IPS-NIHi7 (cell line): ENCODE data around the gene NACC2.

Experiments
- DNase-seq: peaks from one replicate; pipeline ENCODE4 v3.0.0; 2012; ENCODE audit warnings: mixed read lengths; ENCODE audit errors: extremely low spot score

The NACC2 gene

DNA sequence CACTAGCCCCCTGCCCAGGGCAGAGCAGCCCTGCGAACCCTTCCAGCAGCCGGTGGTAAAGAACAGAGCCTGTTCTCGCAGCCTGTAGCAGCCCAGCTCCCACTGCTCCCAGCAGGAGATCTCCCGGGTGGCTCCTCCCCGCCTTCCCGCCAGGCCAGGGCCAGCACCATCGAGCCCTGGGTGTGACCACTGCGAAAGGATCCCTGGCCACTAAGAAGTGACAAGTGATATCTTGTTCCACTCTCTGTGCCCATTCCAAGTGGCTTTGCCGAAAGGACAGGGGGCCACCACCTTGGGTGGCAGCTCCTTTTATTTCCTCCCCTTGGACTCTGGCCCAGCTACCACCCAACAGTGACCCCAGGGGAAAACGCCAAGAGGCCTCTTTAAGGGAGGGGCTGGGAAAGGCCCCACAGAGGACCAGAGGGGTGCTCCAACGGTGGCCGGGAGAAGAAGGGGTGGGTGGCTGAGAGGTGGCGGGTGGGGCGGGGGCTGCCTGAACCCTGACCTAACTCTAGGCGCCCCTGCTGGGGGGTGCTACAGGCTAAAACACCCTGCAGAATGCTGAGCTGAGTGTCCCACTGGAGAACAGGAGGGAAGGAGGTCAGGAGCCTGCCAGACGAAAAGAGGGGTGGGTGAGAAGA lies 1.6 kb downstream of the NACC2 start:
- no peak for DNase-seq

DNA sequence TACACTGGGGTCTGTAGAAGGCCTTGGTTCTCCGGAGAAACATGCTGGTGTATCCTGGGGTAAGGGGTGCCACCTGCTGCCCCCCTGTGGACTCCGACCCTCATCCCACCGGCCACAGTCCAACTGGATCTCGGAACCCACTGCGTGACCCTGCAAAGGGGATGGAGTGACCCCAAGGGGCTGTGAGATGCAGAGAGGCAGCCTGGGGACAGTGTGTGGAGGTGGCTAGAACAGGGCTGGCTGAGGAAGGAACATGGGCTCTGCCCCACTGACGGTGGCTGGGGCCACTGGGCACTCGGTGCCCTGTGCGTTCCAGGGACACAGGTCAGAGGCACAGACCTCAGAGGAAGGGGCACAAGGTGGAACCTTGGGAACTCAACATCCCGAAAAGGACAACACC lies 2.3 kb downstream of the NACC2 start:
- DNase-seq: no peak

DNA sequence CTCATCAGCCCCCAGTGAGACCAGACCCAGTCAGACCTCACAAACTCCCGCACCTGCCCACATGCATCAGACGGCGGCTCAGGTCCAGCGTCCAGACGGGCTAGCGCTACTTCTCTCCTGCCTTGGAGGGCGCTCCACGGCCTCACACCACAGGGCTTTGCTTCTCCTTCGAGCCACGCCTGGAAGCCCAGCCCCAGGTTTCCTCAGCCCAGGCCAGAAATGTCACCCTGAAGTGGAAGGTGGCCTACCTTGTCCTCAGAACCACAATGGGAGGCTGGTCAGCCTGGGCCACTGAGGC lies 2.8 kb downstream of the NACC2 start:
- no peak for DNase-seq

DNA sequence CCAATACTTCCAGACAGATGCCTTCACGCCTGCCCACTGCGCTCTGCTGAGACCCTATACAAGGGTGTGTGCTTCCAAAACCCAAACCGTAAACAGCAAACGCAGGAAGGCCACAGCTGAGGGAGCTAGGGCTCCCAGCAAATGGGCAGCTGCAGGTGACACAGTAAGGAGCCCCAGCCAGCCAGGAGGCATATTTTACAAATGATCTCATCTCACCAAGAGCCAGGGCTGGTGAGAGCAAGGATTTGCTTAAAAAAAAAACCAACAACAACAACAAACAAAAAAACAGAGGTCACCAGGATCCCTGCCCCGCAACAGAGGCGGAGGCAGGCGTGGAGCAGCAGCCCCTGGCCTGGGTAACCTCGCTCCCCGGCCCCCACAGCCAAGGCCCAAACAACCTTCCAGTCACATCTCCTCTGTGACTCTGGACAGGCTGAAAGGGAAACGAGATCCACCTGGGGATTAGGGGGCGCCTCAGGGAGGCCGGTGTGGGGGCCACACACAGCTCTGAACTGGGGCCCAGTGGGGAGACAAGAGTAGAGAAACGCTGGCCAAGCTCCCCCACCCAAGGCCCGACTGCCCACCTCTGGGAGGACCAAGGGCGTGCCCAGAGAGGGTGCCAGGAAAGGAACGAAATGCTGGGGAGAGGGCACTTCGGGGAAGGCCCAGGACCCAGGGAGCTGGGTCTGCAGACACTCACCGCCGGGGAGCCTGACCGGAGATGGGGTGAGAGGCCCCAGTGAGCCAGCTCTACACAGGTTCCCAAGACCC lies 3.3 kb downstream of the NACC2 start:
- DNase-seq: no peak

DNA sequence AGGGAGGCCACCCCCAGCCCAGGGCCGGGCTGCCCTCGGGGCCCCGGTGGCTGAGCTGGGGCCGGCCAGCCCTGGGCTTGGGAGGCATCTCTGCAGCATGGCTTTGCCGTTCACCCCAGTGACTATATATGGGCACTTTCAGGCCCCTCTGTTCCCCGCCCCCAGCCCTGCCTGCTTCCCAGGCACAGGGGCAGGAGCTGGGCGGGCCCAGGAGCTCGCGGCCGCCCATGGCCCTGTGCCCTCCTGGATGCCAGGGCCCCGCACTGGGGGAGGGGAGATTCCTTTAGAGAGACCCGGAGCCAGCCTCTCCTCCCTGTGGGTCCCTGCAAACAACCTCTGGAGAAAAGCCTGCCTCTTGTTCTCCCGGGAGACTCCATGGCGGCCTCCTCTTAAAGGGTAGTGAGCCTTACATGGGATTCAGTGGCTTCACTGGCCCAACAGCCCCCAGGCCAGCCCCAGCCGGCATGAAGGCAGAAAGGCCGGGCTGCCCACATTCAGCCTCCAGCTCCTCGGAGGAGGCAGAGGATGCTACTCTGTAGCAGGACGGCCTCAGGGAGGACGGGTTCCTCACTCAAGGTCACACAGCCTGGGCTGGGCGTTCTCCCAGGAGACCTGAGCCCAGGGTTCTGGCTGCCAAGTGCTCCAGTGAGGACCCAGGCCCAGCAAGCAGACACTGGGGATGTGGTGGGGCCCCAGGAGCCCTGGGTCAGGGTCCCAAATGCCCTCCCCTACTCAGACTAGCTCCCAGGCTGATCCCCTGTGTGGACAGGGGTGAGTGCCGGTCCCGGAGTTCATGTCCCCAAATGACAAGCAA lies 4.1 kb downstream of the NACC2 start:
- DNase-seq: no peak

DNA sequence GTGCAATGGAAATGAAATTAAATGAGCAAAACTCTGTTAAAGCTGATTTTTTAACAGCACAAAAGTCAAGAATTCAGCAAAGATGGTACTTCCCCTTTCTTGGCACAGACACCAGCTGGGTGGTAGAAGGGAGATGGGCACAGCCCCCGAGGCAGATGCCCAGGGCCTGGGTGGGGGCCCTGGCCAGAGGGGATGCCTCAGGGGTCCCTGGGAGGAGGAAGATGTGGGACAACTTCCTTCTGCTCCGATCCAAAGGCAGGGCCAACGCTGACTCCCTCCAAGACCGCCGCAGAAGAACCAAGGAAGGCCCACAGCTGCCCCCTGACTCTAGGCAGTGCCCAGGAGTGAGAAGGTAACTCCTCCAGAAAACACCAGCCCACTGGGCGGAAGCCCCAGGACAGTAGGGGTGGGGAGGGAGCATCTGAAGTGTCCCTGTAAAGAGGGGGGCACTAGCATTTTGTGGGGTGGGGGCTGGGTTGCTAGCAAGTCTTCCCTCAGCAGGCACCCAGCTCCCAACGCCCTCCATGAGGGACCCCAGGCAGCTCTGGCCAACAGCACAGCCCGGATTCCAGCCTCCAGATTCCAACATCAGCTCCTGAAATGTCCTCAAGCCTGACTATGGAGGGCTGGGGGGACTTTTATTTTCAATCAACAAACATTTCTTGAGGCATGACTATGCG lies 4.9 kb downstream of the NACC2 start:
- DNase-seq: no peak

DNA sequence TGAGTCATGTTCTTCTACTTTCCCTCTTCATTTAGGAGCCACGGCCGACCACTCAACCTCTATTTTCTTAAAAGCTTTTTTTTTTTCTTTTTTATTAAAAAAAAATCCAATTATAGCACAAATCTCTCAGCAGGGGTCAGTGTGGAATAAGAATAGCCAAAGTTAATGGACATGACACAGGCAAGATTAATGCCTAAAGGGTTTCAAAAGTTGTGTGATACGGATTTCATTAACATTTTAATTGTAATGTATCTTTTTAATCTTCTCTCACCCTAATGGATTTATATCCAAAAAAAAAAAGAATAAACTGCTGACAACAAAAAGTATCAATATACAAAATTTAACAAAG lies 5.4 kb downstream of the NACC2 start:
- no peak for DNase-seq

DNA sequence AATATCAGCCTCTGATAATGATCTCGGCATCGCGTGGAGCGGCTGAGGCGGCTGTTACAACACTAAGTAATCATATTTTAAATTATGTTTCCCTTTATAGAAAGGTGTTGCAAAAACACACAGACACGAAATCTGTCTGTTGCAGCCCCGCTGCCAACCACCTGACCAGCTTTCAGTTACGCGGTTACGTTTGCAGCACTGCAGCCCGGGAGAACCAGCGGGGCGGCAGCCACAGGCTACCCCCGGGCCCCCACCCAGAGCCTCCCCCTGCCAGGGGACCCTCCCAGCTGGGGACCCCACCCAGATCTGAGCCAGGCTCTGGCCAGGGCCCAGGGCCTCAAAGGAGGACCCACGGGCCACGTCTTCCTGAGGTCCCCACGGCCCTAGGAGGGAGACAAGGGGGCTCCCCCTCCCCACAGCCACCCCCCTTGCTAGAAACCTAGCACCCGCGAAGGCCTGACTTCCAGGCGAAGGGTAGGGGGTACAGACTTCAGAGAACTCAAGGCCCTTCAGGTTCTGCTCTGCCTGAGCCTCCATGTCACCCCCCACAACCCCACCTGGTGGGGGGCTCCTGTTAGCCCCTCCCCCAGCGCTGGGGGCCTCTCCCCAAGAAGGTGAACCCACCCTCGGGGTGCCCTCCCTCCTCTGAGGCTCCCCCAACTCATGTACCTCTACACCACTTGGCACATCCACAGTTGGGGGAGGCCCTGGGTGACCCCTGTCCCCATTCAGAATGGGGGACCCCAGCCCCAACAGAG lies 6.0 kb downstream of the NACC2 start:
- no peak for DNase-seq

DNA sequence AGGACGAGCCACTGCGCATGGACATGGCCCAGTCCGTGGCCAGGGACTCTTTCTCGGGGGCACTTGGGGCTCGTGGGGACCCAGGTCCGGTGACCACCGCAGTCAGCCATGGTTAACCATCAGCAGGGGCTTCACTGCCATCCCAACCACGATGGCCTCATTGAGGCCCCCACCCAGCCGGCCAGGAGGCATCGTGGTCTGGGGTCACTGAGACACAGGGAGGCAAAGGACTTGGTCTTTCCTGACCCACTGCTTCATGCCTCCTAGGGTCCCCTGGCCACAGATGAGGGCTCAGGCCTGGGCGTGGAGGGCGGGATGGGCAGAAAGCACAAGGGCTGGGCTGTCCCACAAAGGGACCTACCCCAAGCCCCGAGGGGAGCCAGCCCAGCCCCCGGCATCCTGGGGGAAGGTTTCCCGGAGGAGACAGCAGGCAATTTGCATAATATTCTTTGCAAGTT lies 6.6 kb downstream of the NACC2 start:
- DNase-seq: no peak

DNA sequence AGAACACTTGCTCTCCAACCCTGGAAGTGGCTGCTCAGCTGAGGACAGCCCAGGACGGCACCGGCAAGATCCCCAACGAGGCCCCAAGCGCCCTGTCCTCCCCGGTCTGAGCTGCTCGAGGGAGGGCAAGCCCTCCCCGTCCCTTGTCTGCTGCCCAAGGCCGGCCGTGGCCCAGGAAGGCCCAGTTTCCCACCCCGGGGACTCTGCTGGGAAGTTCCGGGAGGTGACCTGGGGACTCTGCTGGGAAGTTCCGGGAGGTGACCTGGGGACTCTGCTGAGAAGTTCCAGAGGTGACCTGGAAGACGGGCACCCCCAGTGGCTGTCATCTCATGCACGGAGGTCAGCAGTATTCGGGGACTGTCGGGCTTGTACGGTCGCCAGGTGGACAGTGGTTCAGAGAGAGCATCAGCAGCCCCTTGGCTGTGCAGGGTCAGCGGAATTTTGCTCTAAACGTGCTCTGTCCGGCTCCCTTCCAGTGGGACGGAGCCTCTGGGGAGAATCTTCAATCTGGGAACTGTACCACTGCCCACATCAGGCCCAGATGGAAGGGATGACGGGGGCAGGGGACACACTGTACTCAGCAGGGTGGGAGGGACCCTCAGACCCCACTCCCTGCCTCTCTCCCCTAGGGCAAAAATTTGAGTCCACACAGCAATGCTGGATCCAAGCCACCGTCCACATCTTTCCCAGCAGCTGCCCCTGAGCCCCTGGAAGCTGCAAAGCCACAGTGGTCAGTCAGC lies 7.2 kb downstream of the NACC2 start:
- DNase-seq: no peak

DNA sequence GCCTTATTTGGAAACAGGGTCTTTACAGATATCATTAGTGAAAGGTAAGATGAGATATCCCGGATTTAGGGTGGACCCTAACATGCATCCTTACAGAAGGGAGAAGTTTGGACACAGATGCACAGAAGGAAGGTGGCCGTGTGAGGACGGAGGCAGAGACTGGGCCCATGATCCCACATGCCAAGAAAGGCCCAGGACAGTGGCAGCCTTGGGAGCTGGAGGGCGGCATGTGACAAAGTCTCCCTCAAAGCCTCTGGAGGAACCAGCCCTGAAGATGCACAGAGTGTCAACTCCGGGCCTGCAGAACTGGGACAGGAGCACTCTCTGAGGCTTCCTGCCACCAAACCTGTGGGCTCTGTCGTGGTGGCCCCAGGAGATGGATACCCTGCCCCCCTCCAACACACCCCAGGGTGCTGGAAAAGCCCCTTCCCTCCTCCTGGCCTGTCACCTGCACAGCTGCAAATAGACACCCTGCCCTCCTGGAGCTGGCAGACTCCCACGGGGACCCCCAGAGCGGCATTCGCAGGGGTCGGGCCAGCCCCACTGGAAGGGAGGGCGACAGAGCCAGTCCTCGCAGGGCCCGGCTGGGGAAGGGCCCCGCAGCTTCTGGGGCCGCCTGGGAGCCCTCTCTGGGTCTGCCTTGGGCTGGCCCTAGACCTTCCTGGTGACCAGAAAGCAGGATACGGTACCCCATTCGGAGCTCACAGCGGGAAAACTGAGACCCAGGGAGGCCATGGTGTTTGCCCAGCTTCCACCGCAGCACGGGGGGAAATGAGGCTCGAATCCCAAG lies 7.9 kb downstream of the NACC2 start:
- DNase-seq: no peak

DNA sequence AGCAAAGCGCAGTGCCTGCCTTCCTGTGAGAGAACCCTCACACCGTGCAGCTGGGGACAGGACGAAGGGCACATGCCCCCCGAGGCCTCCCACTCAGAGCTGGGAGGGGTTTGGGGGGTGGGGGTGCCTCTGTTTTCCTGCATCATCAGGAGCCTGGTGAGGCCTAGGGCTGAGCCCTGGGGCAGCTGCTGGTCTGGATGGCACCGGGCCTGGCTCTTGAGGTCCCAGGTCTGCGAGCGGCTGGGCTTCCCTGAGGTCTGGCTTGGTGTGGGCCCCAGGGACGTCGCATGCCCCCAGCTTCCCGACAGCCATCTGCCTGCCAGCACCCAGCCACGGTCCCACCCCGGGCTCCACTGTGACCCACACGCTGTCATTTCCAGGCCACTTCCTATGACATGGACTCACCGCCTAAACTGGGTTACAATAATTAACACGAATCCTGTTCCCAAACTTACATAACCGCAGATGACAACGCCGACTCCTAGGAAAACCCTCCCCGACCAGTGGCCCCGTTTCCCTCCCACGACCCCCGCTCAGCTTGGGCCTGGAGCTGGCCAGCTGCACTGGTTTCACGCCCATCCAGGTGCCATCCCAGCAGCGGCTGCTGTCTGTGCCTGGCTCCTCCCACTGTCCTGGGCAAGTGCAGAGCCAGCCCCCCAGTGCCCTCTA lies 8.7 kb downstream of the NACC2 start:
- DNase-seq: no peak

DNA sequence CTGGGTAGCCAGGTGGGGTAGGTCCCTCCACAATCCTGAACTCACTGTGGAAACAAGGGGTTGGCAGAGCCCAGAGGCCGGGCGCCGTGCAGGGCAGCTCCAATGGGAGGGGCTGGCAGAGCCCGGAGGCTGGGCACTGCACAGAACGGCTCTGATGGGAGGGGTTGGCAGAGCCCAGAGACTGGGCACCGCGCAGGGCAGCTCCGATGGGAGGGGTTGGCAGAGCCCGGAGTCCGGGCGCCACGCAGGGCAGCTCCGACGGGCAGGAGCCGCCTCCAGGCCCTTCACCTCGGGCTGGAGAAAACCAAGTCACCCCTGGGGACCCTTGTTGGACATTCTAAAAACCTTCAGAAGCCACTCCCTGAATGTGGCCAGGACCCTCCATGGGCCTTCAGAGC lies 9.3 kb downstream of the NACC2 start:
- DNase-seq: no peak

DNA sequence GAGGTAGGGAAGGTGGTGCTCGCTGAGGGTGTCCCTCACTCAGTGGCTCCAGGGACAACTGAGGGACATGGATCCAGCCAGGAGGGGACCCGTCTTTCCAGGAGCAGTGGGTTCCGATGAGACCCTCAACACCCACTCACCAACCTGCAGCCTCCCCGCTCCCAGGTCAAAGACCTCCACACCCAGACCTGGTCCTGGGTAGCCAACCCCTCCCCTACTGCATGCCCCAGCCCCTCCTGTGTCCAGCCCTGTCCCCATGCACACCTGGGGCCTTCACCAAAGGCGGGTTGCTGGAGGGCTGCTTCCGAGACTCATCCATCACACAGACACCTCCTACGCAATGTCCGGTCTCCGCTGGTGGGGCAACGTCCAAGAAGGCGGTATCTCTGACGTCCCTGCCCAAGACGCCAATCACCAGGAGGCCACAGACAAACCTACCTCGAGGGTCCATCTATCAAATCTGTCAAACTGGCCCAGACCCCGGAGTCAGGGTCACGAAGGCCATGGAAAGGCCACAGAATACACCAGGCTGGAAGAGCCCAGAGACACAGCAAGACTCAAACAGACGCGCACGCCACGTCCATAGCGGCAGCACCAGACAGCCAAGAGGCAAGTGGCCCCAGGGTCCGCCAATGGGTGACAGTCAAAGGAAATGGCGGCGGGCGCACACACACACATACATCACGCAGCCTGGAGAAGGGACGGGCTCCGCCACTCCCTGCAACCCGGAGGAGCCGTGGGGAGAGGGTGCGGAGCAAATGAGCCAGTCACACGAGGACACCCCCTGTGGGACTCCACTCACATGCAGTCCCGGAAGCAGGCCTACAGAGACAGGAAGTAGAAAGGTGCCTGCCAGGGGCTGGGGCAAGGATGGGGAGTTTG lies 10.8 kb downstream of the NACC2 start:
- no peak for DNase-seq

DNA sequence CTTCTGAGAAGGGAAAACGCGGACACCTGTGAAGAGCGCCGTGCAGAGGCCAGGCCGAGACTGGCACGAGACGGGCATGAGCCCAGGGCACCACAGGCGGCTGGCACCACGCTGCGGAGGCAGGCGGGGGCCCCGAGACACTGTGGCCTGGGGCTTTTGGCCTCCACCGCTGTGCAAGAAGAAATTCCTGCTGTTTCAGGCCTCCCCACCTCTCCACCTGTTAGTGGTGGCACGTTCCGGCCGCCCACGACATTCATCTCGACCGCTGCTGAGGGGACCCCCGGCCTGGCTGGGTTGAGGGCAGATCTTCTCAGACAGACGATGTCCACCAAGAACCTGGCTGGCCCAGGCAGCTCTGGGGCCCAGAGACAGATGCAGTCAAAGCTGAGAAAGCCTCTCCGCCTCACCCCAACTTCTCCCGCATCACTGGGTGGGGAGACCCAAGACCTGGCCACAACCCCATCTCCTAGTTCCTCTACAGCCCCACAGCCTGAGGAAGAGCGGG lies 11.5 kb downstream of the NACC2 start:
- no peak for DNase-seq

DNA sequence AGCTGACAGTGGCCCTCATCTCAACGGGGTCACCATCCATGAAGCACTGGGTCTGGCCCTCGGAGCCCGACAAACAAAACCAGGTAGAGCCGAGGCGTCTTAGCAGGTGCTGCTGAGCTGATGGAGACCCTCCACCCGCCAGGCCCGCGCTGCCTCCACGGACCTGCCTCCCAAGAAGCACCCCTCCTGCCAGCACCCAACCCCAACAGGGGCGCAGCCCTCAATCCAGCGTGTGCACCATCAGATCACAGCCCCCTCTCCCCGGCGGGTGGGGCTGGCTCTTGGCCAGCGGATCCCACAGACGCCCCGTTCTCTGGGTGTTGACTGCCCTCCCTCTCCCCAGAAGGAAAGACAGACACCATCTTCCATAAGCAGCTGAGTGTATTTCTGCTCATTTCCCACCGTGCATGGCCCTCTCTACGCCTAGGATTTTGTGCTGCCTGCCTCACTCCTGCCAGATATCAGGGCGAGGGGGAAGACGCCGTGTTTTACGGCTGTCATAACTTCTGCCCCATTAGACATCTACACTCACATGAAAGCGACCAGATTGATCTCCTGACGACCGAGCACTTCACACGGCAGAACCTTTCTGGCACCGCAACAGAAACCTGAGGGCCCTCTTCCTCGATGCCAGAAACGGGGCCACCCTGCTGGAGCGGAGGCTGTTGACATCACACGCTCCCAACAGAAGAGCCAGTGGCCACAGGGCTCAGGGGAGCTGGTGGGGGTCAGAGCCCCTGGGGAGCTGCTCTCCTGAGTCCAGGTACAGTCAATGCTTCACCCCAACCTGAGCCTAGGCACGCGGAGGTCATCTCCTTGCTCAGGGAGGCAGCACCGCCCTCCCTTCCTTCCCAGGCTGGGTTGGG lies 12.4 kb downstream of the NACC2 start:
- no peak for DNase-seq

DNA sequence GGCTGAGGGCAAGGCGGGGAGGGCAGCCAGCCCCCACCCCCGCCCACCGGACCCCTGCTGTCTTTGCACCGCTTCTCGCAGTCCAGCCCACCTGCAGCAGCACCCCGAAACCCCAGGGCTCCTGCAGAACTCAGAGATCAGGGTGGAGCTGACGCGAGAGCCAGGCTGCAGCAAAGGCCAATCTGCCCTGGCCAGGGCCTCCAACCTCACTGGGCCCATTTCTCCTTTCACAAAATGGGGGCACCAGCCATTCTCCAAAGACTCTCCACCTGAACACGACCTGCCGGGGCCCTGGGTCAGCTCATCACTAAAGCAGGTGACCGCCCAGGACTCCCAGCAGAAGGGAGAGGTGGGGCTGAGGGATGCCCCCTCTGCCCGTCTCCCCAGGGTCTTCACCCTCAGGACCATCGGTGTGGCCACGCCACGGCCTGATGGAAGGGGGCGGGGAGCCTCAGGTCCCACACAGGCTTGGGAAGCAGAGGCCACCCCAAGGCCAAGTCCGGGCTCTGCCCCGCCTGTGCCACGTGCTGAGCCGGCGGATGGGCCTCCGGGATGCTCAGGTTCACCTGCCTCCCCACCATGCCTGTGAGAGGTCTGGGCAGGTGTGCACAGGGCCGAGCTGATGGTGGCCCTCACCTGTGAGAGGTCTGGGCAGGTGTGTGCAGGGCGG lies 13.1 kb downstream of the NACC2 start:
- DNase-seq: no peak
